ENCODE results near the gene PDXP. TPM values are rescaled to one million over a fixed set of nuclear protein-coding genes. Genes with fewer than 3 reads are reported as not detected.

The PDXP gene
- total and polyA plus RNA-seq, 9 of the 15 experiments (the other 6 are each of a cell fraction or from before 2014, with no cell fraction given) = 7.9 to 54.2 (median 38.8) TPM

GRCh38 chr22:37686002-37686982 lies 27.8 kb downstream of the PDXP start, which contains the start of gene NOL12 (continued):
- TF ChIP-seq BCL6 (CRISPR knock-in tag; IDR thresholded peaks at IDR 0.05) (no peak), RFX7 (CRISPR knock-in tag; IDR thresholded peaks at IDR 0.05) (no peak), PREB (CRISPR knock-in tag; IDR thresholded peaks at IDR 0.05) (no peak), HCFC1 (IDR thresholded peaks at IDR 0.05; ENCODE audit: low read depth, low read length) (peak; percentile 83), NR3C1 (CRISPR knock-in tag; IDR thresholded peaks at IDR 0.05) (no peak), GATAD2A (IDR thresholded peaks at IDR 0.05) (no peak), RBFOX2 (IDR thresholded peaks at IDR 0.05; ENCODE audit: low read depth, low read length) (peak; percentile 82), ZNF444 (CRISPR knock-in tag; IDR thresholded peaks at IDR 0.05) (no peak), ZC3H11A (IDR thresholded peaks at IDR 0.05; ENCODE audit: low read depth, low read length) (peak; percentile 54; the same call in 1 of the 2 replicates), KDM4B (IDR thresholded peaks at IDR 0.05; ENCODE audit: borderline replicate concordance in 2 of 2, low read depth in 1 of 2) (peak in 1 of 2 experiments; percentile 87; a peak in 1 of 4 replicates), ZNF644 (tag; IDR thresholded peaks at IDR 0.05; ENCODE audit: low read depth) (no peak), KLF1 (tag; IDR thresholded peaks at IDR 0.05) (no peak), BCLAF1 (IDR thresholded peaks at IDR 0.05; ENCODE audit: borderline replicate concordance in 1 of 2, control insufficient read depth in 1 of 2, low read depth in 2 of 2, low read length in 1 of 2) (0 out of 4 replicates have a peak, but pooled peaks of 1 of the 2 experiments have one; percentile 34), ETV6 (IDR thresholded peaks at IDR 0.05; ENCODE audit: borderline replicate concordance in 1 of 2, low read depth in 2 of 2, low read length in 1 of 2) (no peak), ETV6 (CRISPR knock-in tag; IDR thresholded peaks at IDR 0.05; ENCODE audit: borderline replicate concordance) (no peak), SREBF2 (CRISPR knock-in tag; IDR thresholded peaks at IDR 0.05) (no peak), ZNF121 (CRISPR knock-in tag; conservative IDR thresholded peaks at IDR 0.05) (0 out of 2 replicates have a peak, but pooled peaks have one; percentile 27)
- TF ChIP-seq, protein P1, sequence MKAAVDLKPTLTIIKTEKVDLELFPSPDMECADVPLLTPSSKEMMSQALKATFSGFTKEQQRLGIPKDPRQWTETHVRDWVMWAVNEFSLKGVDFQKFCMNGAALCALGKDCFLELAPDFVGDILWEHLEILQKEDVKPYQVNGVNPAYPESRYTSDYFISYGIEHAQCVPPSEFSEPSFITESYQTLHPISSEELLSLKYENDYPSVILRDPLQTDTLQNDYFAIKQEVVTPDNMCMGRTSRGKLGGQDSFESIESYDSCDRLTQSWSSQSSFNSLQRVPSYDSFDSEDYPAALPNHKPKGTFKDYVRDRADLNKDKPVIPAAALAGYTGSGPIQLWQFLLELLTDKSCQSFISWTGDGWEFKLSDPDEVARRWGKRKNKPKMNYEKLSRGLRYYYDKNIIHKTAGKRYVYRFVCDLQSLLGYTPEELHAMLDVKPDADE (conservative IDR thresholded peaks at IDR 0.05; ENCODE audit: control insufficient read depth, low read depth, low read length) = peak; percentile 61; the same call in 1 of the 2 replicates
- TF ChIP-seq, protein P2, sequence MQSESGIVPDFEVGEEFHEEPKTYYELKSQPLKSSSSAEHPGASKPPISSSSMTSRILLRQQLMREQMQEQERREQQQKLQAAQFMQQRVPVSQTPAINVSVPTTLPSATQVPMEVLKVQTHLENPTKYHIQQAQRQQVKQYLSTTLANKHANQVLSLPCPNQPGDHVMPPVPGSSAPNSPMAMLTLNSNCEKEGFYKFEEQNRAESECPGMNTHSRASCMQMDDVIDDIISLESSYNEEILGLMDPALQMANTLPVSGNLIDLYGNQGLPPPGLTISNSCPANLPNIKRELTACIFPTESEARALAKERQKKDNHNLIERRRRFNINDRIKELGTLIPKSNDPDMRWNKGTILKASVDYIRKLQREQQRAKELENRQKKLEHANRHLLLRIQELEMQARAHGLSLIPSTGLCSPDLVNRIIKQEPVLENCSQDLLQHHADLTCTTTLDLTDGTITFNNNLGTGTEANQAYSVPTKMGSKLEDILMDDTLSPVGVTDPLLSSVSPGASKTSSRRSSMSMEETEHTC (IDR thresholded peaks at IDR 0.05) = no peak
